Astrocyte (in vitro differentiated cells and primary cell): ENCODE data around the gene EYS.

Experiments
- CTCF ChIP-seq: IDR thresholded peaks from 2 replicates; pipeline ENCODE4 v1.5.1; 2011; ENCODE audit warnings: low read depth, mild to moderate bottlenecking, inconsistent platforms, low read length, moderate library complexity; ENCODE audit not compliant: insufficient read depth
- EZH2 ChIP-seq: IDR thresholded peaks from 2 replicates; pipeline ENCODE4 v1.6.1; 2012; ENCODE audit warnings: mild to moderate bottlenecking, low read length, inconsistent platforms; ENCODE audit not compliant: insufficient read depth

GRCh38 chr6:64301307-64302236 is 1405.5 kb downstream of the EYS start:
- no peak for TF ChIP-seq CTCF
- no peak for TF ChIP-seq EZH2
